Stimulated activated CD4-positive, alpha-beta T cell treated with anti-CD3 and anti-CD28 coated beads, Interleukin-12 subunit alpha, Interleukin-12 subunit beta, amount 100 ng/mL, for 24 hours (primary cell): ENCODE measurements around the gene RAB22A.

Experiments used
- DNase-seq, 2 experiments: peaks; one replicate each; pipeline ENCODE4 v3.0.0-alpha.2; 2020; ENCODE audit warnings: low read depth in 2 of 2

RAB22A gene

DNA sequence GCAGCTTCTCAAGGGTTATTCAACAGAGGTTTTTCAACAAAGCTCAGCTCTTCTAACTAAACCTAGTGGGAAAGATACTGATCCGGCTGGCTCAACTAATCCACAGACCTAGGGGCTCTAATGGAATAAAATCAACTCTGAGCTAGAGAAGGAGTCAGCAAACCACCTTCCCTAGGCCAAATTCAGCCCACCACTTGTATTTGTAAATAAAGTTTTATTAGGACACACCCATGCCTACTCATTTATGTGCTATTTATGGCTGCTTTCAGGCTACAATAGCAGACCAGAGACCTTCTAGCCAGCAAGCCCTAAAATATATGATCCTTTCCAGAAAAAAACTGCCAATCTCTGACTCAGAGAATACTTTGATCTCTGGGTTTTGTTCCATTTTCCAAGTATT is 6.0 kb upstream of the RAB22A start:
- no peak for DNase-seq

DNA sequence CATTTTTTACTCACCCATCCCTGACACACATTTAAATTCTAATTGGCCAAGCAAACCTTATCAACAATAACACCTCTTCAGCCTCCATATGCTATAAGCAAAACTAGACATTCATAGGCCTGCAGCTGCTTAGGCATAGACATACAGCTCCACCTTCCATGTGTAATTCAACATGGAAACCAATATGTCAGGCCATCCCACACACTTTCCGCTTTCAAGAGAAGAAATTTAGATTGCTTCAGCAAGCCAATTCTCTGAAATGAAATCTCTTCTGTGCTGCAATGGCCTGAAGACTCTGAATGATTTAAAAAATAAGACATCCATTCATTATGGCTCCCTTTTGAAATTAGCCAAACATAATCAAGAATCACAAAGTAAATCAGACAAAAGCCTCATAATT is 4.5 kb upstream of the RAB22A start:
- no peak for DNase-seq

DNA sequence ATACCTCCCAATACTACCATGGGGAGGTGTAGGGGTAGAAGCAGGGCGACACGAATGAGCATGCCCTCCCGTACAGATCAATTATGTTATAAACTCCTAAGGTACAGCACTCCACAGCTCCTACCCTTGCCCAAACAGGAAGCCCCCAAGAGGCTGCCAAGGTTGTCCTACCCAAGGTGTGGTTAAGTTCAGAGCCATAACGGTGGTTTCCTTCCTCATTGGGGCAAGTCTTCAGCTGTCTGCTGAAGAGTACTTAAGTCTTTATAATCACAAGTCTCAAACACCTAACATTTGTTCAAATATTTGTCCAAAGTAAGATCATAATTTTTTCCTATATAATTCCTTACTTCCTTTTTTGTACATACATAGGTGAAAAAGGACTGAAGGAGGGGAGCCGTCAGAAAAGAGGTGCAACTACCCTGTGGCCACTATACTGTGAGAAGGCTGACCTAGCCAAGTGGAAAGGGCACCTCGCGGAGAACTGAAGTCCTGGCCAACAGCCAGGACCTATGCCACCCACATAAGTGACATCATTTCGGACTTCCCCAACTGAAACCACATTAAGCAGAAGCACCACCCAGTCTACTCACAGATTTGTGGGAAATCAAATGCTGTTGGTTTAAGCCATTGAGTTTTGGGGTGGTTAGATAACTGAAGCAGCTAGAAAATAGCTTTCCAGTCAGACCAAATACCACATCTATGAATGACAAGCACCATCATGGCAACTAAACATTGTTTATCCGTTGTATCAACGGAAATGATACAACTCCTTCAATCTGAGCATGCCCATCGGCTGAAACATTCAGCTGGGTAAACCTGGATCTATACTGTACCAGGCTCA is 2.9 kb upstream of the RAB22A start:
- DNase-seq: peak in 1 of 2 experiments; percentile 41

DNA sequence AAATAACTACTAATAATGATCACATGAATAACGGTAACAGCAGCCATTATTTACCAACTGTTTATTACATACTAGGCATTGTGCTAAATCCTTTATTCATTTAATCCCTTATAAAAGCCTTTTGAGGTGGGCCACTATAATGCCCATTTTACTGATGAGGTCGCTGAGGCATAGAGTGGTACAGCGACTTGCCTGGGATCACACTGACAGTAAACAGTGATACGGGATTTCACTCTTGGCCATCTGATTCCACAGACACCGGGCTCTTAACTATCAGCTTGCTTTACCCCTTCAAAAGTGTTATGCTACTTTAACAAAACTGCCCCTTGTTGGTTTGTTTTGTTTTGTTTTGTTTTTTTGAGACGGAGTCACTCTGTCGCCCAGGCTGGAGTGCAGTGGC is 2.2 kb upstream of the RAB22A start:
- DNase-seq: no peak

DNA sequence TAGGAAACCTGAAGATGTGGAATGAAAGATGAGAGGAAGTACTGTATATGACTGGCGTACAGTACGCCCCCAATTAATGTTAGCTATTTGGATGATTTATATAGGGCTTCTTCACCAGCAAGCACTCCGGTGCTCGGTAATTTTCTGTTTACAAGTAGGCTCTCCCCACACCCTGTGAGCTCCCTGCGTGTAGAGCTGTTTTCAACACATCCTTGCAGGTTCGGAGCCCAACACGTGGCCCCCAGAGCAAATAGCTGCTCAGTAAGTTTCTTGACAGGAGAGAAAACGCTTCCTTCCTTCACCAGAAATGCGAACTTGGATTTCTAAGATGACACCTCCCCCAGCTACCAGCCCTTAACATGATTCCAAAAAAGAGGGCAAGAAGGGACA is 1.2 kb upstream of the RAB22A start:
- DNase-seq: no peak

DNA sequence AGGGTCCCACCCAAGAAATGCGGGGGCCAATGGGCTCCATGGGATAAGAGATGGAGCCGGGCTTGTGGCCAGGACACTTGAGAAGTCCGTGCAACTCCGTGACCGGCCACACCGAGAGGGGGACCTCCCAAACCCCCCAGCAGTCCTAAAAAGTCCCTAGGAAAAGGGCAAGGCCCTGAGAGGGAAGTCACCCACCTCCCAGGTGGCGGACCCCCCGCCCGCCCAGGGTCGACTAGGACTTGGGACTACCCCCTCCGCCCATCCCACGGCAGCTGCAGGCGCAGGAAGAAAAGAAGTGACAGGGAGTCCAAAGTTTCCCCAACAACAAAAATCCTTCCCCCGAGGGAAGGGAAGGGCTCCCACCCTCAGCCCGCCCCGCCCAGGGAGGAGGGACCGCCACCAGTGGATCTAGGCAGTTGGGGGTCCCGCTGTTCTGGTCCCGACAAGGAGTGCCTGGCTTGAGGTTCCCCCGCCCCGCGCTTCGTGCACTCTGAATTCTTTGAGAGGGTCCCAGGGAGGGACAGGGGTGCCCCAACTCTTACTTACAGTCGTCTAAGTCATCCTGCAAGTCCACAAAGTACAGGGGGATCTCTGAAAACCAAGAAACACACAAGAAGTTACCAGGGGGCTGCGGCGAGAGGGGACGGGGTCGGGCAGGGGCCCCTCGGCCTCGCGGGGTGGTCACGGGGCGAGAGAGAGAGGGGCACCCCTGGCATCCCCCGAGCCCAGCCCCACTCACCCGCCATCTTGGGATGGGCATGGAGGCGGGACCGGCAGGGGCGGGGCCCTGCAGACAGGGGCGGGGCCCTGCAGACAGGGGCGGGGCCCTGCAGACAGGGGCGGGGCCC is 611 bp upstream of the RAB22A start:
- DNase-seq: peak in 1 of 2 experiments; percentile 32

DNA sequence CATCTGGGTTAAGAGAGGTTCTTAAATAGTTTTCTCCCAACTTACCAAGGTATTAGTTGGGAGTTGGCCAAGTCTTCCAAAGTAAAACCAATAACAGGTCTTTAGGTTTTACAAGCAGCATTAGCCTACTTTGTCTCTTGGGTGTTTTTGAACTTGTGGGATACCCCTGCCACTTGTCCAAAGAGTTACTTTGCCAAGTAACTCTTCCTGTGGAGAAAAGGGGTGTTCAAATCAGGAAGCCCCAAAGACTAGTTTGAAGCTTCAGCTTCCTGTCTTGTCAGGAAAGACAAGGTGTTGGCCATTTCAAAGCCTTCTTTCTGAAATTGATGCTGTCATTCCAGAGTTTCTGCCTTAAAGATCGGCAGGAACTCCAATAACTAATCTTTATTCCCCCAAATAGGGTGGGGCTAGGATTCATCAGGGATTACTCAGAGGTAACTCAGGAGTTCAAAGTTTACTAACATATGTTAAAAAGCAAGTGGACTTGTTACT is 822 bp downstream of the RAB22A start:
- DNase-seq: no peak

DNA sequence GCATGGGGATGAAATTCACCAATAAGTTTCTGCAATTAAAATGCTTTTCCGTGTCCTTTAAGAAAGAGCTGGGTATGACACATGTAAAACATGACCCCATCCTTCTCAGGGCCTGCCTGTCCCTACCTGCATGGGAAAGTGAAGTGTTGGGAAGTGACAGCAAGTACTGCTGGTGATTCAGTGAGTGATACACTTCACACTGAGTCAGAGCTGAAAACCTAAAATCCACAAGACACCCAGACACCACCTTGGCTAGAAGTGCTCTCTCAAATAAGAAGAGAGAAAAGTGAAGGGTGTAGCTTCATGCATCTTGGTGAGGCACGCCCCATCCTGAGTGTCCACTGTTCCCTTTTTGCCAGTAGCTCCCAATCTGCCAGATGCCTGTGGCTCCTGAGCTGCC is 3.3 kb downstream of the RAB22A start:
- DNase-seq: no peak

DNA sequence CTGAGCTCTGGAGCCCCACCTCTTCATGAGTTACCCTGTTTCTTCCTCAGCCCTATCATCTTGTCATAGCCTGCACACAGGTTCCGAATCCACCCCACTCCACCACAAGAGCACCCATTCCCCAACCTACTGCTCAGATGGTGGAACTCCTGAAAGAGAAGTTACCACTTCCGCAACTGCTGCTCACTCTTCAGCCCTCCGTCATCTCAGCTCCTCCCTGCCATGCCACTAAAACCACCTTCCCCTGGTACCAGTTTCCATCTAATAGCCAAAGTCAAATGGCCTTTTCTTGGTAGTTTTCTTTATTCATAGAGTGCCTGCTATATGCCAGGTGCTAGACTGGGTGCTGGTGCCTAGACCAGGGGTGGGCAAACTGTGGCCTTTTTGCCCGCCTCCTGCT is 3.9 kb downstream of the RAB22A start:
- DNase-seq: no peak

DNA sequence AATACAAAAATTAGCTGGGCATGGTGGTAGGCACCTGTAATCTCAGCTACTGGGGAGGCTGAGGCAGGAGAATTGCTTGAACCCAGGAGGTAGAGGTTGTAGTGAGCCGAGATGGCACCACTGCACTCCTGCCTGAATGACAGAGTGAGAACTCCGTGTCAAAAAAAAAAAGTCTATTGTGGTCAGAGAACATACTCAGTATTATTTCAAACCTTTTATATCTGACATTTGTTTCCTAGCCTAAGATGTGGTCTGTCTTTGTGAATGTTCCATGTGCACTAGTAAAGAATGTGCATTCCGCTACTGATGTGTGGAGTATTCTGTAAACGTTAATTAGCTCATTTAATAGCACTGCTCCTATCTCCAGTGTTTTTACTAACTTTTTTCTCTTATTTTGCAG is 11.7 kb downstream of the RAB22A start:
- no peak for DNase-seq

DNA sequence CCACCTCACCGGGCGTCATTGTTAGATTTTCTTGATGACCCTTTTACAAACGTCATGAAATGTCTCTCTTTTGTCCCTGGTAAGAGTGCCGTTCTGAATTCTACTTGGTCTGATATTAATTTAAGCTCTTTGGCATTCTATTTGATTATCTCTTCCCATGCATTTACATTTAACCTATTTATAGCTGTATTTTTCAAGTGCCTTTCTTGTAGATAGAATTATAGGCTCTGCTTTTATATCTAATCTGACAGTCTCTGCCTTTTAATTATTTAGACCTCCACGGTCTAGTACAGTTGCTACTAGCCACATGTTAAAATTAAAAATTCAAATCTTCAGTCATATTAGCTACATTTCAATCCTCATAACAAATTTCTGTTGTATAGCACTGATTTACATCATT is 12.6 kb downstream of the RAB22A start:
- DNase-seq: no peak

DNA sequence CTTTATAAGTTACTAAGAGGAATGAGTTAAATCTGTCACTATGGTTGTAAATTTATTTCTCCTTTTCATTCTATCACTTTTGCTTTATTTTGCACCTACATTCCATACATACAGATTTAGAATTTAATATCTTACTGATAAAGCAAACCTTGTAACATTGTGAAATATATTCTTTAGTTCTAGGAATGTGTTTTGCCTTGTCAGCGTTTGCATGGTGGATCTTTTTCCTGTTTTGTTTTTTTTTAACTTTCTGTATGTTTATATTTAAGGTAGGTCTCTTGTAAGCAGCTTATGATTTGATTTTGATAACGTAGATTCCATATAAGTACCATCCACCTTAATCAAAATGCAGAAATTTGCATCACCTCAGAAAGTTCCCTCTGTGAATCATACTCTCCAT is 16.4 kb downstream of the RAB22A start:
- no peak for DNase-seq

DNA sequence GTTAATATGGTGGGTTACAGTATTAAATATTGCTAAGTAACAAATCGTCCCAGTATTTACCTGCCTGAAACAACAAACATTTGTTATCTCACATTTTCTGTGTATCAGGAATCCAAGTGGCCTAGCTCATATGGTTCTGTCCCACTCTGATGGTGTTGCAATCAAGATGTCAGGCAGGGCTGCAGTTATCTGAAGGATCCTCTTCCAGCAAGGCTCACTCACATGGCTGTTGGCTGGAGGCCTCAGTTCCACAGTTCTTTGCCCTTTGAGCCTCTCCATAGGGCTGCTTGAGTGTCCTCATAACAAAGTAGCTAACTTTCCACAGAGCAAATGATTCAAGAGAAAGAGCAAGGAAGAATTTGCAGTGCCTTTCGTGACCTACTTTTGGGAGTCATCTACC is 17.7 kb downstream of the RAB22A start:
- no peak for DNase-seq

DNA sequence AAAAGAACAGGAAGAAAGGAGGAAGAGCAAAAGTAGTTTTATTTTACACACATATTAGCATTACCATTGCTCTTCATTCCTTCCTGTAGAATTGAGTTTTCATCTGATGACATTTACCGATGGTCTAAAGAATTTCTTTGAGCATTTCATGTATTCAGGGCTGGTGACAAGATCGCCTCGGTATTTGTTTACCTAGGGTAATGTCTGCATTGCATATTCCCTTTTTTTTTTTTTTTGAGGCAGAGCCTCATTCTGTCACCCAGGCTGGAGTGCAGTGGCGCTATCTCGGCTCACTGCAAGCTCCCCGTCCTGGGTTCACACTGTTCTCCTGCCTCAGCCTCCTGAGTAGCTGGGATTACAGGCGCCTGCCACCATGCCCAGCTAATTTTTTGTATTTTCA is 19.3 kb downstream of the RAB22A start:
- DNase-seq: no peak

DNA sequence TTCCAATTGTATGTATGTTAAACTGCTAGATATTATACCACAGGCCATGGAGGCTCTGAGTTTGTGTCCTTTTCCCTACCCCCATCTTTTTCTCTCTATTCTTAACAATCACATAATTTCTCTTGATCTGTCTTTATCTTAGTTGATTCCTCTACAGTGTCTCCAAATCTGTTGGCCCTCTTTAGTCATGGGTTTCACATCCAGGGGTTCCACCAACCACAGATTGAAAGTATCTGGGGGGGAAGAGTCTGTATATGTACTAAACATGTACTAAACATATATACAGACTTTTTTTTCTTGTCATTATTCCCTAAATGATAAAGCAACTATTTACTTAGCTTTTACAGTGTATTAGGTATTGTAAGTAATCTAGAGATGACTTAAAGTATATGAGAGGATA is 20.2 kb downstream of the RAB22A start:
- DNase-seq: no peak

DNA sequence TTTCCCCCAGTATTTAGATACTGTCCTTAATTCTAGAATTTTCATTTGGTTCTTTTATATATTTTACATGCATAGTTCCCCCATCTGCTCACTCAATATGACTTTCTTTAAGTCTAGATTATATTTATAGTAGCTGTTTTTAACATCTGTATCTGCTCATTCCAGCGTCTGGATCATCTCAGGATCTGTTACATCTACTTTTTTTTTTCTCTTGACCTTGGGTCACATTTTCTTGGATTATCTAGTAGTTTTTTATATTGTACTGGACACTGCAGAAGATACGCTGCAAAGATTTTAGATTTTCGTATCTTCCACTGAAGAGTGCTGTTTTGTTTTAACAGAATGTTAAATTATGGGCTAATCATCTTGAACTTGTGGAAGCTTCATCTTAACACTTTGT is 20.7 kb downstream of the RAB22A start:
- no peak for DNase-seq

DNA sequence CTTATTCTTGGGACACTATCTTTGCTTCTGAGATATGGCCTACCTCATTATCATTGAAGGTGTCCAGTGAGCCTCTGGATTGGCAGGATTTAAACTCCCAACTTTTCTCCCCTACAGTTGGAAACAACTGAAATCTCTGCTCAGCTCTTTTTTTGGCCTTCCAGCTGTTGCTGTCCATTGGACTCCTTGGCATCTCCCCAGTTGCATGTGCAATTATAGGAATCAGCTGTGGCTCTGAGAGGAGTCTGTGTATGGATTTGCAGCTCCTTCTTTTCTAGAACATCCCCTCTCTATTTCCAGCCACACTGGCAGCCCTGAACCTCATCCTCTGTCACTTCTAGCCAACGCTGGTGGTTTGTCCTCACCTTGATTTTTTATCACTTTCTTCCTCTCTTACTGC is 21.2 kb downstream of the RAB22A start:
- DNase-seq: no peak

DNA sequence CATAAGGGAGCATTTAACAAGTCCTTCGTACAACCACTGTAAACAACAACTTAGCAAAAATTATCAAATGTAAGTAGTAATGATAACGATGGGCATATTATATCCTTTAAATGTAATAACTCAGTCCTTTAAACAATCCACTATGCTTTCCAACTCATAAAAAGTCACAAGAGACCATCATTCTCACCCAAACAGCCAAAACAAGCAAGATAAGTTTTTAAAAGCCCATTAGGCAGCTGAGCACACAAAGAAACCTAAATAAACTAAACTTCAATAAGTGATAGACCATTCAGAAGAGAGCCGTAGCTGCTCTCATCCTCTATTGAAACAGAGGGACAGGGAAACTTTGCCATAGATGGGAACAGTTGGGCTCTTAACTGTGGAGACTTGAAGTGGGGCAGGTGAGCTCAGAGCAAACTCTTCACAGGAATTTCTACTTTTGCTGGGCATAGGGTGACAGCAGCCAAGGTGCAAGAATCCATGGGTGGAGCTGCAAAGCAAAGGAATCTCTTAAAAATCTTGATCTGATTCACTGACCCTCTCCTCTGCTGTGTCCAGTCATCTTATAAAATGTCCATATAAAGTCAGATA is 22.5 kb downstream of the RAB22A start:
- DNase-seq: no peak

DNA sequence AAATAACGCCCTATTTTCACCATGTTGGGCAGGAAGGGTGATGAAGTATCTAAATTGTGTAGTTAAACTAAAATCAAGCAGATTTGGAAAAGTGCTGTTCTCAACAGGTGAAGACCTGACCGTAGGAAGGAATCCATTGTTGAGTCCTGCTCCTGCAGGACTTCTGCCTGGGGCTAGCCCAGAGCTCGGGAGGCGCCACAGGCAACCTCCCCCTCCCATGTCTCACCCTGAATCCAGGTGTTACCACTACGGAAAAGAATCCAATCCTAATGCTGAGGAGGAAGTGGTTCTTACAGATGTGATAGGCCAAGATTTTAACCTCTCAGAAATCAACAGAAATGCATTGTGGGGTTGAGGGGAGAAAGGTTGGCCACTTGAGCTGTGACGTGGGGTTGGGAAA is 30.2 kb downstream of the RAB22A start:
- no peak for DNase-seq

DNA sequence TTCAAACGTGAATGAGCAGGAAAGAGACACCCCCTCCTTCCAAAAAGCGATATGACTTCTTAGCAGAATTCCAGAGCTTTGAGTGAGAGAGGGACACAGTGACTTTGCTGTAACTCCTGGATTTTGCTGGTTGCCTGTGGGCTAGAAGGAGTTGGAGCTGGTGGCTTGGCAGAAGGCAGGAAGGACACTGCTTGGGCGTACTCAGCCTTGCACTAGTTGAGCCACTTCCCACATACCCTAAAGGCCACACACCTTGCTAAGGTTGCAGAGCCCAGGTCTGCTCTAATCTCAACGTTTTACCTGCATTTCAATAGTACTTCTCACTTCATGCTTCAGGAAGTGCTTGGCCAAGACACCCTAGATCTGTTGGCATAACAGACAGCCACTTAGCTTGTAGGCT is 30.6 kb downstream of the RAB22A start:
- DNase-seq: no peak

DNA sequence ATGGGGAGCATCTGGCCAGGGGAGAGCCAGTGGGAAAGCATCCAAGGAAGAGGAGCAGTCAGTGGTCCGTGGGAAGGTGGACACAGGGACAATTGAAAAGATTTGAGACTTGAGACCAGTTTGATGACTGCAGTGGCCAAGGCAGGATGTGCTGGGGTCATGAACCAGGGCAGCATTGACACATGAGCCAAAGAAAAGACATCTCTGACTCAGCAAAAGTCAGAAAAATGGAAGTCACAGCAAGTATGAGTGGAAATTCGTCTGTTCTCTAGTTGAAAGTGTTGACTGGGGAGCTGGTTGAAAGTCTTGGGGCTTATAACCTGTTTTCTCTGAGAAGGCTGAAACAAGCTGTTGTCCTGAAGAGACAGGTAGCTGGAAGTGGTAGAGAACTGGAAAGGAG is 31.3 kb downstream of the RAB22A start:
- DNase-seq: no peak

DNA sequence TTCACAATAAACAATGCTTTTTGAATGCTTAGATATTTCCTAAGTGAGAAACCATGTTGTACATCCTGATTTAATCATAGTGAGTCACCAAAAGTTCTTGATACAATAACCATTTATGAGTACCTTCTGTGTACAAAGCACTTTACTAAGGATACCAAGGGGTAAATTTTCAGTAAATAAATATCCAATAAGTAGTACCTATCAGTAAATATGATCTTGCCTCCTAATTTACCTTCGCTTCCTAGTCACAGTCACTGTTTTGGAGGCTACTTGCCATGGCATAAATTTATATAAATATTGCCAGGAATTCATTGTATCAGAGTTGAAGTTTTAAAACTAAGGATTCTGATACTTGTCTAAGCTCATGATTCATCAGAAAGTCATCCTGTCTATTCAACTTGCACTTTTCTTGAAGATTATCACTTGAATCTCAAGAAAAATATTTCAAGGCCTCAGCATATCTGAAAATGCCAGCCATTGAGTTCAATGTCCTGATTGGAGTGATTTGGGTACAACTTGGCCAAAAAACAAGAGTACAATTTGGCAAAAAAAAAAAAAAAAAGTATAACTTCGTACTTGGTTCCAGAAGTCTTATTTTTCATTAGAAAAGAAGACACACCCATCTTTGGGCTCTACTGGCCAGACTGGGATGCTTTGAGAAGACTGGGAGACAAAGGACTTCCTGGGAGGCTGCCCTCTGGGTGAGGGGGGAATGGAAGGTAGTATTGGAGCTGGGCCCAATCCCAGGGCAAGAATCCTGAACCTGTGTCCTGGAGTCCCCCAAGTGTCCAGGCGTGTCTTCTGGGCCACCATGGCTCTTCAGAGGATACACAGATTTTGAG is 32.8 kb downstream of the RAB22A start:
- no peak for DNase-seq
